SHP77 (cell line): Measurements from ENCODE around the gene KDM8.

Experiments used
- DNase-seq, 2 experiments: peaks; one replicate each; lab custom pipeline; 2025; lab: John Stamatoyannopoulos, UW

KDM8 gene

GRCh38 chr16:27215660-27216059, 12.3 kb downstream of the KDM8 start:
- no peak for DNase-seq

DNA sequence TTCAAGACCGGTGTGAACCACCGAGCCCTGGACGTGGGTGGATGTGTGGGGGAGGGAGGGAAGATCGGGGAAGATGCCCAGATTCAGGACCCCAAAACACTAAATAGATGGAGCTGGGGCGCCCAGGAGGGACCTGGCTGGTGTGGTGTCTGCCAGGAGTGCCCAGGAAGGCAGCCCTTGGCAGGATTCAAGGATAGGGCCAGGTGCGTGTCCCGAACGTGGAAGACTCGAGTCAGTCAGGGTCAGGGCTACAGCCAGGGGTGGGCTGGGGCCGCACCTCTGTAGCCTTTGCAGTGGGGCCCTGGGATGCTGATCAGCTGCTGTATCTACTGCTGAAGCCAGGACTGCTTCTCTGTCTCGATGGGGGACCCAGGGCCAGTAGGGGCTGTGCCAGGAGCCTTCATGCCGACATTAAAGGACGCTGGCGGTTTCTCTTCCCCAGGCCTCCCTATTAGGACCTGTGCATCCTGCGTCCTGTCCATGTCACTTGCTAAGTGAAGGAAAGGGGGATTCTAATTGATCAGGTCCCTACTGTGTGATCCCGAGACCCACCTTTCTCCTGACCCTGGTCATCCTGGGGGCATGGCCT, 13.1 kb downstream of the KDM8 start:
- no peak for DNase-seq

DNA sequence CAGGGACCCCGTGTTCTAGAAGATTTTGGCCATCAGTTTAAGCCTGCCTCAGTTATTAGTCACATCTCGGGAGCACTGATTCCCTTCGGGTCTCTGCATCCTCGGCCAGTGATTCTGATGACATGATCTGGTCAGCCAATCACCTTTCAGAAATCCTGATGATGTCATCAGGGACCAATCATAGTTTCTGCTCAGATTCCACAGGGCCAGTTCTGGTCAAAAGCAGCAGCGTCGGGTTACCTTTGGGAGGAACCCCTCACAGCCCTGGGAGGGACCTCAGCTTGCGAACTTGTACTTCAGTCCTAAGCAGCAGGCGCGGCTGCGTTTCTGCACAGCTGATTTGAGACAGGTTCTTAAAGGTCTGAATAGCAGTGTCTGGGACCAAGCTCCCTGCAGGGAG, 13.9 kb downstream of the KDM8 start:
- no peak for DNase-seq

DNA sequence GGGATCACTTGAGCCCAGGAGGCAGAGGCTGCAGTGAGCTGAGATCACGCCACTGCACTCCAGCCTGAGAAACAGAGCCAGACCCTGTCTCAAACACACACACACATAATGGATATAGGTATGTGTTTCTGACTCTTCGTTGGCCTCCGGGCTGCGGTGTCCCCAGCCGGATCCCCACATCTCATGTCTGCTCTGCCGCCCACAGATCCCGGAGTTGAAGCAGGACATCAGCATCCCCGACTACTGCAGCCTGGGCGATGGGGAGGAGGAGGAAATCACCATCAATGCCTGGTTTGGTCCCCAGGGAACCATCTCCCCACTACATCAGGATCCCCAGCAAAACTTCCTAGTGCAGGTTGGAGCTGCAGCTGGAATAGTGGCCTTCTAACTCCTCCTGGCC, 15.4 kb downstream of the KDM8 start:
- DNase-seq, result no peak

GRCh38 chr16:27219161-27219560, 15.8 kb downstream of the KDM8 start:
- no peak for DNase-seq

- DNase-seq, result no peak
Observed at GRCh38 chr16:27220120-27220519, 16.8 kb downstream of the KDM8 start.

- DNase-seq, result no peak
Observed at GRCh38 chr16:27220527-27220926, 17.2 kb downstream of the KDM8 start.

DNA sequence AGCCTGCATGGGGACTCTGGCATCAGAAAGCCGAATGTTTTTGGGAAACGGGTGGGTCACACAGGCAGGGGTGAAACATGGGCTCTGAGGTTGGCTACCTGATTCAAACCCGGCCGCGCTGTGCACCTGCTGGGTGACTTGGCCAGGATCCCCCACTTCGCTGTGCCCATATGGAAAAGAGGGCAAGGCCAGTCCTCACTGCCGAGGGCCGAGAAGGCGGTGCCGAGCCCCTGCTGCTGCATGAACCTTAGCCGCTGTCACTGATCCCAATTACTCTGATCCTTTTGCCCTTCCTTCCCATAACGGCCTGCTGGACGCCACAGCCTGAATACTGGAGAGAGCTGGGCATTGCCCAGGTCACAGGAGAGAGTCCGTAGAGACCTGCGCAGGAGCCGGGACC, 17.7 kb downstream of the KDM8 start:
- DNase-seq, result no peak

DNA sequence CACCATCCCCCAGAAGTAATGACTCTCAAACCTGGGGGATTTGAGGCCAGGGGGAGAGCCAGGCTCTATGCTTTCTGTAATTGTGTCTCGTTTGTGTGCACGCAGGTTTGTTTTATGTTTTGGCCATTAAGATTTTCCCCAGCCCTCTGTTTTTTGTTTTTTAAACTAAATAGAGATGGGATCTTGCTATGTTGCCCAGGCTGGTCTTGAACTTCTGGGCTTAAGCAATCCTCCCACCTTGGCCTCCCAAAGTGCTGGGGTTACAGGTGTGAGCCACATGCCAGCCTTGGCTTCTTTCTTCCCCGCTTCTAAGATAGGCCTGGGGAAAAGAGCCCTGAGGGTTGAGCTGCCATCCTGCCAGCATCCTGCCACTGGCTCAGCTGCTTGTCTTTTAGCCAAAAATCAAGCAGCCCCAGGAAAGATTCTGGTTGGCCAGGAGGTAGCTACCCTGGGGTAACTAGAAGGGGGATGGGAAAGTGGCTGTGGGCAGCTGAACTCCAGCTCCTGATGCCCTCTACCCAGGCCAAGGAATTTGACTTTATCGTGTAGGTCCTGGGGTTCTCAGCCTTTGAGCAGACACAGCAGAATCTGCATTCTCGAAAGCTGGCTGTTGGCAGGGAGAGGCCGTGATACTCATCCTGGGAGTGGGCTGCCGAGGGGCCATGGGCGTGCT, 18.4 kb downstream of the KDM8 start:
- no peak for DNase-seq

- peak; percentile 51 to 57 for DNase-seq
Observed at GRCh38 chr16:27222249-27223225, 19.2 kb downstream of the KDM8 start.

- no peak for DNase-seq
Observed at GRCh38 chr16:27223226-27223610, 19.9 kb downstream of the KDM8 start.

- no peak for DNase-seq
Observed at GRCh38 chr16:27223701-27224100, 20.4 kb downstream of the KDM8 start.

GRCh38 chr16:27224271-27224737, 21.0 kb downstream of the KDM8 start:
- no peak for DNase-seq

GRCh38 chr16:27224741-27225300, 21.5 kb downstream of the KDM8 start:
- DNase-seq, result no peak

GRCh38 chr16:27225536-27226360, 22.4 kb downstream of the KDM8 start:
- DNase-seq, result no peak

GRCh38 chr16:27226476-27226875, 23.1 kb downstream of the KDM8 start:
- no peak for DNase-seq

DNA sequence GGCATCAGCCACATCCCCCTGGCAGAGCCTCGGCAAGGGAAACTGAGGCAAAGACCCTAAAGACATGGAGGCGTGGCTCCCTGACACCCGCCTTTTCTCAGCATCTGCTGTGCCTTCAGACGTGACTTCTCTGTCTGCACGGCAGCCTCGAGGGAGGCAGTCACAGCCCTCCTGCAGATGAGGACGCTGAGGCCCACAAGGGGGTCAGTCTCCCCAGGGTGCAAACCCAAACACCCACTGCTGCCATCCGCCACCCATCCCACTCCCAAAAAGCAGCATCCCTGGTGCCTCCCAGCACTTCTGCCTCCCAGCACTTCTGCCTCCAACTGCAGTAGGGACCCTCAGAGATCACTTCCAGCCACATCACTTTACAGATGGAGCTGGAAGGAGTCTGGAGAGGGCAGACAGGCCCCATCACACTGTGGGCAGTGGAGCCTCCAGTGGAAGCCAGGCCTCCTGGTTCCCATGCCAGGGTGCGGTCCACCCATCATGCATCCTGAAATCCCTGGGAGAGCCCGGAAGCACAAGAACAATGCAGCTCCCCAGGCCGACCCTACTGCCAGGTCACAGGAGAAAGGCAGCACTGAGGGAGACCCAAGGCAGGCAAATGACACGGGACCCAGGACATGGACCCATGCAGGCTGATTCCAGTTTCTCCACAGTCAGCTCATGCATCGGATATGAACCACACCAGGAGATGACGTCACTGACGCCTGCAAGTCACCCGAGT, 23.8 kb downstream of the KDM8 start:
- no peak for DNase-seq

GRCh38 chr16:27228045-27228444, 24.7 kb downstream of the KDM8 start:
- DNase-seq, result no peak

GRCh38 chr16:27228621-27229501, 25.5 kb downstream of the KDM8 start:
- peak; percentile 89 to 92 for DNase-seq
